AG09319 (cell line): Measurements from ENCODE around the gene HTT.

Source experiments
- DNase-seq: peaks from one replicate; pipeline ENCODE4 v3.0.0-alpha.2; 2010; ENCODE audit warnings: low read depth; ENCODE audit errors: extremely low read depth
- TF ChIP-seq, protein P1 (sequence below): IDR thresholded peaks from 2 replicates; pipeline ENCODE4 v1.5.1; 2011; ENCODE audit warnings: low read depth, mild to moderate bottlenecking, inconsistent platforms, low read length, moderate library complexity

Gene HTT

DNA sequence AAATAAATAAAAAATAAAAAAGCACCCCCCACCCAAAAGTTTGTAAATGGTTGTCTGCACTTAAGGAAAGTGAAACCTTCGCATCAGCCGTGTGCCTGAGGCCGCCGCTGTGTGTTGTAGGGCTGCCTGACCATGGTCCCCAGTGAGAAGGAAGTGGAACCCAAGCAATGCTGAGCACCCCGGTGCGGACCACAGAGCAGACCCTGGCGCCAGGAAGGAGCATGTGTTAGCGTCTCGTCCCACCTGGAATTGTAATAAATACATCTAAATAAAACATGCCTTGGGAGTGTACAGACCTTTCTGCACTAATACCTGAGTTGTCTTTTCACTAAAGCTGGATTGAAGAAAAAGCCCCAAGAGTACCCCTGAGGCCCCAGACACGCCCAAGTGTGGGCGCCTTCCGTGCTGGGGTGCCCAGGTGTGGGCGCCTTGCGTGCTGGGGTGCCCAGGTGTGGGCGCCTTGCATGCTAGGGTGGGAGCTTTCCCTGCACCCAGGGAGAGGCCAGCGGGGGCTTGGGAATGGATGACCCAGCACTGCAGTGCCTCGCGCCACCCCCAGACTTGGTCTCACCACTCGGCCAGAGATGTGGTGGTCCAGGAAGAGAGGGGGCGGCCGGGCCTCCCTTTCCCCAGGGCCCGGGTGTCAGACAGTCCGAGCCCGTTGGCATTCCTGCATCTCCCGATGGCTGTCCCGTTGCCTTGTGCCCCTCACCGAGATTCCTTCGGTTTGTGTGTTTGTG is 33.9 kb upstream of the HTT start:
- DNase-seq = no peak
- TF ChIP-seq, protein P1, sequence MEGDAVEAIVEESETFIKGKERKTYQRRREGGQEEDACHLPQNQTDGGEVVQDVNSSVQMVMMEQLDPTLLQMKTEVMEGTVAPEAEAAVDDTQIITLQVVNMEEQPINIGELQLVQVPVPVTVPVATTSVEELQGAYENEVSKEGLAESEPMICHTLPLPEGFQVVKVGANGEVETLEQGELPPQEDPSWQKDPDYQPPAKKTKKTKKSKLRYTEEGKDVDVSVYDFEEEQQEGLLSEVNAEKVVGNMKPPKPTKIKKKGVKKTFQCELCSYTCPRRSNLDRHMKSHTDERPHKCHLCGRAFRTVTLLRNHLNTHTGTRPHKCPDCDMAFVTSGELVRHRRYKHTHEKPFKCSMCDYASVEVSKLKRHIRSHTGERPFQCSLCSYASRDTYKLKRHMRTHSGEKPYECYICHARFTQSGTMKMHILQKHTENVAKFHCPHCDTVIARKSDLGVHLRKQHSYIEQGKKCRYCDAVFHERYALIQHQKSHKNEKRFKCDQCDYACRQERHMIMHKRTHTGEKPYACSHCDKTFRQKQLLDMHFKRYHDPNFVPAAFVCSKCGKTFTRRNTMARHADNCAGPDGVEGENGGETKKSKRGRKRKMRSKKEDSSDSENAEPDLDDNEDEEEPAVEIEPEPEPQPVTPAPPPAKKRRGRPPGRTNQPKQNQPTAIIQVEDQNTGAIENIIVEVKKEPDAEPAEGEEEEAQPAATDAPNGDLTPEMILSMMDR = no peak

DNA sequence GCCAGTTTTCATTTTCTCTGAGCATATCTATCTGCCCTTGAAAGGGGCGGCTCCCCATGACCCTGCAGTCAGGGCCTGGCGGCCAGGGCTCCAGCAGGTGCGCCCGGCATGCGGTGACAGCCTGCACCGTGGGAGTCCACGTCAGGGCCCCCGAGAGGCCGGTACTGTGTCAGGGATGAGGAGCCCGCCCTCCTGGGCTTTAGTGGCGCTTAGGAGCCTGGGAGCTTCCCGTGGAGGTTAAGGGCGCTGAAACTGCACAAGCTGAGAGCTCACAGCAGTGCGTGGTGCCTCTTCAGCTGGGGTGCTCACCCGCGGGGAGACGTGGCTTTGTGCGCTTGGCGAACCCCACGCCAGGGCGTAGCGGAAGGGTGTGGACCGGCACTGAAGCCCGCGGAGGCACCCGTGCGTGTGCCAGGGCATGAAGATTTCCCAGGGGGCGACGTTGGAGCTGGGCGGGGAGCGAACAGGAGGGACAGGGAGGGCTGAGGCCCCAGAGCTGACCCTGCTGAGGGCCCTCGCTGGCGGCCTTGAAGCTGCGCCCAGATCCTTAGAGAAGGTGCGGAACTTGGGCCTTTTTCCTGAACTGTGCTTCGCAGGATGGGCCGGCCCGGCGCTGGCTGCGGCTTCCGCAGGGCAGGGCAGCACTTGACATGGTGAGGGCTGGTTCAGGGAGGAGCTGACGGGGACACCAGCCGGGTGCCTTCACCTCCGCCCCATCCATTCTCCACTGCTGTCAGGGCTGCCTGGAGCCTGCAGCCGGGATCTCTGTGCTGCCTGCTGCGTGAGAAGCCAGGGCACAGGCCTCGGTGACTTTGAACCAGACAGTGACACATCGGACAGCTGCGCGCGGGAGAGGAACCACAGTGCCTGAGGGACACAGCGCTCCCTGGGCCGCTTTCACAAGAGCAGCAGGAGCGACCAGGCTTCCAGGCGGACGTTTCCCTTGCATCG is 33.0 kb upstream of the HTT start:
- no peak for DNase-seq

GRCh38 chr4:3042226-3042625 is 32.3 kb upstream of the HTT start:
- no peak for DNase-seq
- TF ChIP-seq, protein P1 = no peak

More for the DNA sequence above, 33.0 kb upstream of the HTT start:
- TF ChIP-seq, protein P1 = no peak; the same call in 1 of the 2 replicates

DNA sequence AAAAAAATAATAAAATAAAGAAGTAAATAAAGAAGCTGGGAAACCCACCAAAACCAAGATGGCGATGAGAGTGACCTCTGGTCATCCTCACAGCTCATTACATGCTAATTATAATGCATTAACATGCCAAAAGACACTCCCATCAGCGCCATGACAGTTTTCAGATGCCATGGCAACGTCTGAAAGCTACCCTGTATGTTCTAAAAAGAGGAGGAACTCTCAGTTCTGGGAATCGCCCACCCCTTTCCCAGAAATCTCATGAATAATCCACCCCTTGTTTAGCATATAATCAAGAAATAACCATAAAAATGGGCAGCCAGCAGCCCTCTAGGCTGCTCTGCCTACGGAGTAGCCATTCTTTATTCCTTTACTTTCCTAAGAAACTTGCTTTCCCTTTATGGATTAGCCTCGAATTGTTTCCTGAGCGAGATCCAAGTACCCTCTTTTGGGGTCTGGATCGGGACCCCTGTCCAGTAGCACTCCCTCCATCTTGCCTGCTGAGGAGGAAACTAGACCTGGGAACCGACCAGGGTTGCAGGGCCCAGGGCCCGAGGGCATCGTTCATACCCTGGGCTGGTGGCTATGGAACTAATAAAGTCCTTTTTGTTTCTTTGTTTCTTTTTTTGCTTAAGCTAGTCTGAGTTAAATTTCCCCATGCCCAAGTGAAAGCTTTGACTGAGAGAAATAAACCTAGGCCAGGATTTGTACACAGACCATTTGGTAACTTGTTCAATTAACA is 31.0 kb upstream of the HTT start:
- DNase-seq = no peak
- TF ChIP-seq, protein P1 = no peak

DNA sequence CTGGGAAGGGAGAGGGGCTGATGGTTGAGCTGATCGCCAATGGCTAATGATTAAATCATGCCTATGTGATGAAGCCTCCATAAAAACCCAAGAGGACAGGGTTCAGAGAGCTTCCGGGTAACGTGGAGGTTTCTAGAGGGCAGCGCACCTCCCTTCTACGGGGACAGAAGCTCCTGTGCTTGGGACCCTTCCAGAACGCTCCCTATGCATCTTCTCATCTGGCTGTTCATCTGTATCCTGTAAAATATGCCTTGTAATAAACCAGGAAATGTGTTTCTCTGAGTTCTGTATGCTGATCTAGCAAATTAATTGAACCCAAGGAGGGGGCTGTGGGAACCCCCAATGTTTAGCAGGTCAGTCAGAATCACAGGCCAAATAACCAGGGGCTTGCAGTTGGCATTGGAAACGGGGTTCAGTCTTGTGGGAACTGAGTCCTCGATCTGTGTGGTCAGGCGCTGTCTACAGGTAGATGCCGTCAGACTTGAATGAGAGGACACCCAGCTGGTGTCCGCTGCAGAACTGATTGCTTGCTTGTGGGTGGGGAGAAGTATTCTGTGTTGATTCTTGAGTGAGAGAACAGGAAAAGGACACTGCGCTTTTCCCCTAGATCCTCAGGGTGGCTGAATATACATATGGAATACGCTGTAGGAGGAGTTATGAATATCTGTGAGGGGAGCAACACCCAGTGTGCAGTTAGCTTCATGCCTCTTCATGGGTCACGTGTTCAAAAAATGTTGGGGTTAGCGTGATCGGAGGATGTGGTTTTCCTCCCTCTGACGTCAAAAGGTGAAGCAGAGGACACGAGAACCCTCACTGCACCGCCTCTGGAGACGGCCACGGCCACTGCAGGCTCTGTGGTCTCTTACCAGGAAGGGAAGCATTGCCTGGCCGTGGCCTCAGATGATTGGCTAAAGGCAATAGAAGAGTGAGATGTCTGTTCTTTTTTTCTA is 29.3 kb upstream of the HTT start:
- TF ChIP-seq, protein P1 = no peak
- DNase-seq = no peak

DNA sequence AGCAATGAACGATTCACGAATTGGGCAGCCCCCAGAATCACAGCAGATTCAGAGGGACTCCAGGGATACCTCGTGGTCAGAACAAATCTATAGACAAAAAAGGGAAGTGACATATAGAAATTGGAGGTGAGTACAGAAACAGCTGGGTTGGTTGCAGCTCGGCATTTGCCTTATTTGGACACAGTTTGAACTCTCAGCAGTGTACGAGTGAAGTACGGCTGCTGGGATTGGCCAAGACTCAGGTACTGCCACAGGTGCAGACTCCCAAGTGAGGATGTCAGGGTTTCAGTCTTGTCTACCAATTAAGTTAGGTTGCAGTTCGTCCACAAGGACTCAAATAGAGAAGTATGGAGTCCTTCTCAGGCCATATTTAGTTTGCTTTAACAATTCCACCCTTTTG is 28.3 kb upstream of the HTT start:
- no peak for DNase-seq
- TF ChIP-seq, protein P1 = no peak
